Measurements from ENCODE around the gene NINJ1.

GRCh38 chr9:93098236-93098946 is 35.7 kb downstream of the NINJ1 start:
- TF ChIP-seq CTCF (conservative IDR thresholded peaks at IDR 0.05; ENCODE audit: low read depth, low read length): no peak
- peak; percentile 38; the same call in 1 of the 2 replicates for TF ChIP-seq NFE2L2 (IDR thresholded peaks at IDR 0.05; ENCODE audit: low read depth, low read length)
- no peak for TF ChIP-seq POLR2A (IDR thresholded peaks at IDR 0.05; ENCODE audit: low read depth, low read length)
